Stimulated activated CD8-positive, alpha-beta memory T cell treated with anti-CD3 and anti-CD28 coated beads, Interleukin-12 subunit alpha, Interleukin-12 subunit beta, amount 100 ng/mL, for 4 hours (primary cell): ENCODE data around the gene TPPP.
"Not testable (repeated sequence)": the region's sequence is repeated elsewhere in the genome, so short reads cannot be mapped to it uniquely, and the experiment has no call there.

Source experiments
- DNase-seq: peaks from one replicate; pipeline ENCODE4 v3.0.0-alpha.2; 2020; ENCODE audit warnings: low read depth

TPPP gene

DNA sequence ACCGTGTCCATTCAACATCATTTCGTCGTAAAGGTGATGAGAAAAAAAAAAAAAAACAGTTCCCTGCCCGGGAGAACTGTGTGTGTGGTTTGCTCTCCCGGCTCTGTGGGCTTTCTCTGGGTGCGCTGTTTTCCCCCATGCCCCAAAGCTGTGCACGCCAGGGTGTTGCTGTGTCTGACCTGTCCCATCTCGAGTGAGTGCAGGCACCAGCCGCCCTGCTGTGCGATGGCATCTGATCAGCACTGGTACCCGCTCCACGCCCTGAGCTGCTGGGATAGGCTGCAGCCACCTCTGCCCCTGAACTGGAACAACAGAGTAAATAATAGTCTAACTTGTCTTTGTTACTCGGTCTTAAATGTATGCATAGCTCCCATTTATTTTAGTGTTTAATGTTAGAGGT lies 47.7 kb downstream of the TPPP start:
- DNase-seq: no peak

- no peak for DNase-seq
Measured at GRCh38 chr5:644971-645370, 48.2 kb downstream of the TPPP start.

DNA sequence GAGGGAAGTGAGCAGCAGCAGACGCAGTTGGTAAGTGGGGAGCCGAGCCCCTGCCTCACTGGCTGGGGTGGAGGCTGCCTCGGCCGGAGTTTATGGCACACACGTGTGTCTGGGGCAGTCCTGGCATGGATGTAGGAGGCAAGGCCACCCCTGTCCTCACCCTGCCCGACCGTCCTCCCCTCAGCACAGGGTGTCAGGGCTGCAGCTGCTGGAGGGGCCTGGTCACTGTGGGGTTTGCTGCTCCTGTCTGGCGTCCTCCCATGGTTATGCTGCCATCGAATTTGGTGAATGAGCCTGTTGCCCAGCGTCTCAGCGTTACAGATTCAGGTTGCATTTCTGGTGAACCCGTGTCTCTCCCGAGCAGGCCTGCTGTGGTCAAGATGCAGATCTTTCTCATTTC lies 48.6 kb downstream of the TPPP start:
- no peak for DNase-seq

GRCh38 chr5:643811-644271 lies 49.3 kb downstream of the TPPP start:
- no peak for DNase-seq

DNA sequence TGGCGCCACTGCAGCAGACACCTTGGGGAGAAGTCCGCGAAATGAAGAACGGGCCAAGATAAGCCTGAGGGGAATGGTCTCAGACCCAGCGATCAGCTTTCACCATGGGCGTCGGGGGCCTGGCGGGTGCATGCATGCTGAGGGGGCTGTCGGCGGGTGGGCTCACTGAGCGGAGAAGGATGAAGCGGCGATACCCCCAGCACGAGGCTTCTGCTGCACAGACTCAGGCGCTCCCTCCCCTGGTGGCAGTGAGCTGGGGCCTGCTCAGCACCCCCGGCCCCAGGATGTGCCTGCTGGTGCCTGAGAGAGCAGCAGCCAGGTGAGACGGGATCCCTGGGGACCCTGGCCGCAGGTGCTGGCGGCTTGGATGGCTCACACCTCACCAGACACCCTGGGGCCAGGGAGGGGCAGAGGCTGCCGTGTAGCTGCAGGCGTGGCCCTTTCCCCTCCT lies 49.8 kb downstream of the TPPP start:
- no peak for DNase-seq

DNA sequence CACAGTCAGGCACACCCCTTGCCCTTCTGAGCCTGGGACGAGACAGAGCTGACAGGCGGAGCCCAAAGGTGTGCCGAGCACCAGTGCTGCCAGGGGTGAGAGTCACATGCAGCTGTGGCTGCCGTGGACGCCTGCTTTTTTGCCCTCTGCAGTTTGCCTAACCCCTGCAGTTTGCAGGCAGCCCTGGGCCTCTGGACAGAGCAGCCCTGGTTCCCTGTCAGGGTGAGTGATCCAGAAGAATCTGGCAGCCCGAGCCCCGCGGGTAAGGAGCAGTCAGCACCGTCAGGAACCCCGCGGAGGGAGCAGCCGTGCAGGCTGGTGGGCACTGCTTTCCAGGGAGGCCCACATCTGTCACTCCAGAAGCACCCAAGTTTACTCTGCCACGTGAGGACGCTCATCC lies 50.7 kb downstream of the TPPP start:
- DNase-seq: no peak

DNA sequence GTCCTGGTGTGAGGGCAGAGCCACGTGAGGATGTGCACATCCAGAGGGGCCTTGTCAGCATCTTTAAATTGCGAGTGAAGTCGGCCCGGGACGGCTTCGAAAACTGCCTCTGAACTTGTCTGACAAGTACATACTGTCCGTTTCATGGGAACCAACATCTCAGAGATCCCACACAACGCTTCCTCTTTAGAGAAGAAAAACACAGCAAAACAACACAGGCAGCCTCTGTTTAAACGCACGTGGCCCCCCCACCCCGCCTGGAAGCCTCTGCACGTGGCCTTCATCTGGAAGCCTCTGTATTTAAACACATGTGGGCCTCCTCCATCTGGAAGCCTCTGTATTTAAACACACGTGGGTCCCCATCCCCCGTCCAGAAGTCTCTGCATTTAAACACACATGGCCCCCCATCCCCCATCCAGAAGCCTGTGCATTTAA lies 51.8 kb downstream of the TPPP start:
- DNase-seq: no peak

DNA sequence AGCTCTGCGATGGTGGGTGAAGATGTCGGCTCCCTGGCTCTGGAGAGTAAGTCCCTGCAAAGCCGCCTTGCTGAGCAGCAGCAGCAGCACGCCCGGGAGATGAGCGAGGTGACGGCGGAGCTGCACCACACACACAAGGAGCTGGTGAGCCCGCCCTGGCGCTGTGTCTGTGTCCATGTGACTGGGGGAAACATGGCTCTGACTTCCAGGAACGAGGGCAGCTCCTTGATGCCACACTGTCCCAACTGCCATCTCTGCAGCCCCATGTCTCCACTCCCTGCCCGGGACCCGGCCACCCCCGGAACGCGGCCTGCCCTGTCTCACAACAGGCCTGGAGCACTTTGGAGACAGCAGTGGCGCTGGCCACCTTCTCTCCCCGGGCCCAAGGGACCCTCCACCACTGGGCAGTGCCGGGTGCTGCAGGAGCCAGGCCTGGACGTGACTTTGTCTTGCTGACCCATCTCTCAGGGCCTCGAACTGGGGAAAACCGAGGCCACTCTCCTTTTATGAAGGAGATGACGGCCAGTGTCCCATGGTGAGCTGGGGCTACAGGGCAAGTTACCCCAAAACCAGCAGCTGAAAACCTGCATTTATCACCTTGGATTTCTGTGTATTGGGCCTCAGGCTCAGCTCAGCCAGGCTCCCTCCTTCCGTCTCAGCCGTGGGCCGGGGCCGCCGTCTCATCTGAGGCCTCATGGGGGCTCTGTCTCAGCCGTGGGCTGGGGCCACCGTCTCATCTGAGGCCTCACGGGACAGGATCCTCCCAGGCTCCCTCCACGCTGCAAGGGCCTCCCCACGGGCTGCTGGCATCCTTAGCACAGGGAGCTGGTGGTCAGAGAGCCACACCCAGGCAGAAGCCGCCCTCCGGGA lies 52.5 kb downstream of the TPPP start:
- DNase-seq: no peak

- DNase-seq: no peak
Measured at GRCh38 chr5:639584-640213, 53.5 kb downstream of the TPPP start.

- no peak for DNase-seq
Measured at GRCh38 chr5:639253-639530, 54.0 kb downstream of the TPPP start.

DNA sequence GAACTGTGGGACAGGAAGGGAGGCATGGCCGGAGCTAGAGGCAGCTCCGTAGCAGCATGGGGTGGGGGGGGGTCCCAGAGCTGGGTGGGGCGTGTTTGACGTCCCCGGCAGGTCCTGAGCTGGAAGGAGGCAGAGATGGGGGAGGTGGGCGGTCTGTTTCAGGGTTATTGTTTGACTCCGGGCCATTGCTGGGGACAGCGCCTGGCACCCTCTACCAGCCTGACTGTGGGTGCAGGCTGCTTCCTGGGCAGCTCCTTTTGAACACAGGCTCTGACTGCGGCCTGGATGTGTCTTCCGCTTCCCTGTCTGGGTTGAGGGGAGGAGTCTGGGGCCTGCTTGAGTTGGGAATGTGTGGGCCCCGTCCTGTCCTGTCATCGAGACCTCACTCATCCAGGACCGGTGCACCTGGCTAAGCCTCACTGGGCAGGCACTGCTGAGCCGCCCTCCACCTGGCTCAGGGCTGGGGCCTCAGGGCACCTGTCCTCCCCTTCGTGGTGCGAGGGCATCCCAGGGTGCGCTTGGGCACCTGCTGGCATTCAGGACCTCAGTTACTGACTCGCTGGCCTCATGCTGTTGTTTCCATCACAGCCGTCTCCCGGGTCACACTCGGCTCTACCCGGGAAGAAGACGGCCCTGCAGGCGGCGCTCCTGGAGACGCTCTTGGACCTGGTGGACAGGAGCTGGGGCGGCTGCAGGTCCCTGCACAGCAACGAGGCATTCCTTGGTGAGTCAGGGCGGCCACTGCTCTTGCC lies 54.5 kb downstream of the TPPP start:
- DNase-seq: no peak

GRCh38 chr5:637581-638450 lies 55.3 kb downstream of the TPPP start:
- DNase-seq: no peak

- no peak for DNase-seq
Measured at GRCh38 chr5:636951-637350, 56.2 kb downstream of the TPPP start.

- no peak for DNase-seq
Measured at GRCh38 chr5:635306-636055, 57.7 kb downstream of the TPPP start.

- no peak for DNase-seq
Measured at GRCh38 chr5:634191-634590, 59.0 kb downstream of the TPPP start.

GRCh38 chr5:633501-633955 lies 59.6 kb downstream of the TPPP start:
- DNase-seq: no peak

- not testable (repeated sequence) for DNase-seq
Measured at GRCh38 chr5:628351-629205, 64.6 kb downstream of the TPPP start.

GRCh38 chr5:627840-628239 lies 65.3 kb downstream of the TPPP start:
- DNase-seq: no peak

DNA sequence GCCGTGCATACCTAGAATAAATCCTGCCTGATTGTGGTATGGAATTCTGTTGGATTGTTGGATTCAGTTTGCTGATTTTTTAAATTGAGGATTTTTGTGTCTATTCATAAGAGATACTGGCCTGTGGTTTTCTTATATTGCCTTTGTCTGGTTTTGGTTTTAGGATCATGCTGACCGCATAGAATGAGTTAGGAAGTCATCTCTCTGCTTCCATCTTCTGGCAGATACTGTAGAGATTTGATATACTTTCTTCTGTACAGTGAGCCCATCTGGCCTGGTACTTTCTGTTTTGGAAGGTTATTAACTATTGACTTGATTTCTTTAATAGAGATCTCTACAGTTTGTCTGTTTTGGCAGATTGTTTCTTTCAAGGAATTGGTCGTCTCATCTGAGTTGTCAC lies 66.3 kb downstream of the TPPP start:
- no peak for DNase-seq

DNA sequence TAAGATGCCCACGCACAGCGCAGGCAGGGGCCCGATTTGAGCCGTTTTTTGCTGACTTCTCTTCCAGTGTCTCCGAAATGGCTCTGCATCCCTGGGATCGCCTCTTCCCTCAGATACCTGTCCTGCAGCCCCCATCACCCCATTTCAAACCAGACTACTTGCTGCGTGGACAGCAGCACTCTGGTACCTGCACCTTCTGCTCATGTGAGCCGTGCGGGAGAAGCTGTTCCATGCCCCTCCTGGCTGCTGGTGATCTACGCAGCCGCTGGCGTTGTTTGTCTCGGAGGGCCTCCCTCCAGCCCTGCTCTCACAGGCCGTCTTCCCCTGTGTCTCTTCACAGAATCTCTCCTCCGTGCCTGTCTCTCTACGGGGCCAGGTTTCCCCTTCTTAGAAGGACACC lies 67.6 kb downstream of the TPPP start:
- DNase-seq: no peak
